Liver (tissue), 9 donors: ENCODE results near the gene COG2. TPM values are rescaled to one million over a fixed set of nuclear protein-coding genes. Genes with fewer than 3 reads are reported as not detected.

Experiments used
- DNase-seq: peaks from one replicate; pipeline ENCODE4 v3.0.0-alpha.2; 2017; ENCODE audit warnings: low spot score
- H3K27ac ChIP-seq, 2 donors: one replicate each; pipeline ENCODE4 v1.7.0; 2013; ENCODE audit warnings: inconsistent platforms in 2 of 2, low read length in 2 of 2, control low read depth in 1 of 2, low read depth in 1 of 2, mild to moderate bottlenecking in 1 of 2
- H3K27me3 ChIP-seq, 4 donors: one replicate each; pipeline versions ENCODE4 v1.6.1 to v1.7.0; 2013; ENCODE audit warnings: low read length in 3 of 4, inconsistent platforms in 1 of 4, mild to moderate bottlenecking in 1 of 4, moderate library complexity in 1 of 4; ENCODE audit not compliant: control insufficient read depth in 4 of 4, insufficient read depth in 4 of 4
- H3K36me3 ChIP-seq, 4 donors: one replicate each; pipeline versions ENCODE4 v1.6.1 to v1.7.0; 2013; ENCODE audit warnings: low read length in 3 of 4, mild to moderate bottlenecking in 3 of 4, low read depth in 1 of 4, moderate library complexity in 1 of 4; ENCODE audit not compliant: control insufficient read depth in 4 of 4, insufficient read depth in 3 of 4
- H3K4me1 ChIP-seq, 4 donors: one replicate each; pipeline versions ENCODE4 v1.6.1 to v1.7.0; 2013; ENCODE audit warnings: low read length in 3 of 4, mild to moderate bottlenecking in 3 of 4, moderate library complexity in 1 of 4; ENCODE audit not compliant: control insufficient read depth in 4 of 4, insufficient read depth in 4 of 4
- H3K4me3 ChIP-seq, 3 donors: one replicate each; pipeline versions ENCODE4 v1.6.1 to v1.7.0; 2013; ENCODE audit warnings: low read length in 3 of 3, control low read depth in 1 of 3, low read depth in 1 of 3, mild to moderate bottlenecking in 1 of 3
- H3K9ac ChIP-seq, 2 donors: one replicate each; pipeline ENCODE4 v1.7.0; 2013; ENCODE audit warnings: low read length in 2 of 2, mild to moderate bottlenecking in 2 of 2, moderate library complexity in 2 of 2, control low read depth in 1 of 2, low read depth in 1 of 2
- H3K9me3 ChIP-seq, 4 donors: one replicate each; pipeline versions ENCODE4 v1.6.1 to v1.7.0; 2013; ENCODE audit warnings: low read length in 3 of 4; ENCODE audit not compliant: control insufficient read depth in 4 of 4
- CTCF ChIP-seq: fragments of 150-350 bp; IDR thresholded peaks from 2 replicates; pipeline ENCODE4 v1.5.1; 2017; ENCODE audit warnings: improper control_type of control experiment, low read depth, low read length; ENCODE audit not compliant: missing input control
- EGR1 ChIP-seq, 2 donors: IDR thresholded peaks; 2 replicates each; pipeline ENCODE4 v1.6.1; 2016 to 2018; ENCODE audit warnings: antibody characterized with exemption in 2 of 2, low read depth in 2 of 2
- FOXA1 ChIP-seq: IDR thresholded peaks from 2 replicates; pipeline ENCODE4 v1.6.1; 2016; ENCODE audit warnings: antibody characterized with exemption
- FOXA2 ChIP-seq: IDR thresholded peaks from 2 replicates; pipeline ENCODE4 v1.6.1; 2016; ENCODE audit warnings: antibody characterized with exemption
- GABPA ChIP-seq, 2 donors: IDR thresholded peaks in 1 of 2; conservative IDR thresholded peaks in 1 of 2; 2 replicates each; pipeline ENCODE4 v1.6.1; 2016; ENCODE audit warnings: antibody characterized with exemption in 2 of 2, mild to moderate bottlenecking in 1 of 2, moderate library complexity in 1 of 2
- HNF4A ChIP-seq, 2 donors: conservative IDR thresholded peaks; 2 replicates each; pipeline ENCODE4 v1.6.1; 2016; ENCODE audit warnings: antibody characterized with exemption in 2 of 2, mild to moderate bottlenecking in 2 of 2
- HNF4G ChIP-seq: IDR thresholded peaks from 2 replicates; pipeline ENCODE4 v1.6.1; 2016; ENCODE audit warnings: antibody characterized with exemption
- JUND ChIP-seq, 2 donors: IDR thresholded peaks; 2 replicates each; pipeline ENCODE4 v1.6.1; 2016; ENCODE audit warnings: antibody characterized with exemption in 2 of 2
- NR2F2 ChIP-seq: IDR thresholded peaks from 2 replicates; pipeline ENCODE4 v1.6.1; 2016; ENCODE audit warnings: antibody characterized with exemption
- RAD21 ChIP-seq, 2 donors: IDR thresholded peaks; 2 replicates each; pipeline ENCODE4 v1.6.1; 2016; ENCODE audit warnings: antibody characterized with exemption in 2 of 2, mild to moderate bottlenecking in 2 of 2
- REST ChIP-seq: IDR thresholded peaks from 2 replicates; pipeline ENCODE4 v1.6.1; 2016; ENCODE audit warnings: antibody characterized with exemption, mild to moderate bottlenecking
- RXRA ChIP-seq, 2 donors: IDR thresholded peaks; 2 replicates each; pipeline ENCODE4 v1.6.1; 2017 to 2018; ENCODE audit warnings: antibody characterized with exemption in 2 of 2, mild to moderate bottlenecking in 1 of 2
- SP1 ChIP-seq: IDR thresholded peaks from 2 replicates; pipeline ENCODE4 v1.6.1; 2018; ENCODE audit warnings: antibody characterized with exemption, mild to moderate bottlenecking
- TAF1 ChIP-seq: conservative IDR thresholded peaks from 2 replicates; pipeline ENCODE4 v1.6.1; 2016; ENCODE audit warnings: antibody characterized with exemption, mild to moderate bottlenecking
- YY1 ChIP-seq: IDR thresholded peaks from 2 replicates; pipeline ENCODE4 v1.6.1; 2016; ENCODE audit warnings: antibody characterized with exemption, mild to moderate bottlenecking
- ZBTB33 ChIP-seq: IDR thresholded peaks from 2 replicates; pipeline ENCODE4 v1.6.1; 2016; ENCODE audit warnings: antibody characterized with exemption
- WGBS: extraction: QIAGEN DNeasy Blood & Tissue Kit; methylation state at CpG from one replicate; pipeline ENCODE4 v1.1.7; 2013; 5-methylcytosine and 5-hydroxymethylcytosine counted together
- polyA plus RNA-seq, 2 donors: library from polyadenylated mRNA; stranded (reverse) in 1 of 2; unstranded in 1 of 2; fragments of 200-250 nt in 1 of 2; fragments of >200 nt in 1 of 2; fragmentation: Nextera tagmentation in 1 of 2; extraction: Ambion mirVana in 1 of 2; gene quantifications; one replicate each; pipeline versions ENCODE4 v1.2.1 to v1.2.3, GENCODE V29; 2013 to 2015
- total RNA-seq, 2 donors: library from RNA; depleted of rRNA; stranded (reverse); fragments of >200 nt; gene quantifications; one replicate each; pipeline ENCODE4 v1.2.3, GENCODE V29; 2014
- donor health status: healthy.
- donor health status: healthy.
- donor health status: healthy.
- donor health status: healthy.
- donor health status: healthy.

The COG2 gene
- total and polyA plus RNA-seq, 4 donors: 6.4 to 16.1 (median 14.3) TPM

- Histone ChIP-seq H3K9me3 (no peaks in the 10 kb centered on the region), H3K27me3 (no peaks in the 10 kb centered on the region), H3K4me3 (no peak overlapping the region), H3K9ac (no peak overlapping the region), H3K27ac (no peak overlapping the region), H3K4me1 (no peaks in the 10 kb centered on the region), H3K36me3 (no peaks in the 10 kb centered on the region)
- no peak for DNase-seq
- 81% methylated on average over 1 of the region's 1 CpG for WGBS
- TF ChIP-seq YY1 (no peak), HNF4G (no peak), HNF4A (conservative IDR thresholded peaks at IDR 0.05) (no peak), REST (no peak), JUND (IDR thresholded peaks at IDR 0.05) (no peak), FOXA2 (no peak), EGR1 (IDR thresholded peaks at IDR 0.05; ENCODE audit: low read depth in 2 of 2) (no peak), NR2F2 (no peak)
Observed at GRCh38 chr1:230631477-230631876, 10.8 kb upstream of the COG2 start.

GRCh38 chr1:230632273-230632873 lies 9.9 kb upstream of the COG2 start:
- H3K27me3 ChIP-seq: no peaks in the 10 kb centered on the region
- H3K36me3 ChIP-seq: no peaks in the 10 kb centered on the region
- H3K9me3 ChIP-seq: no peaks in the 10 kb centered on the region
- H3K4me1 ChIP-seq: no peaks in the 10 kb centered on the region
- no peak overlapping the region for H3K4me3 ChIP-seq
- H3K27ac ChIP-seq: no peak overlapping the region
- H3K9ac ChIP-seq: no peak overlapping the region
- 58% methylated on average over 4 of the region's 4 CpGs for WGBS
- no peak for DNase-seq
- TF ChIP-seq GABPA (IDR thresholded peaks at IDR 0.05 in 1 of 2, conservative IDR thresholded peaks at IDR 0.05 in 1 of 2) (no peak), FOXA2 (no peak), FOXA1 (no peak), CTCF (peak; percentile 88), RAD21 (IDR thresholded peaks at IDR 0.05) (peak; percentile 95 to 98), NR2F2 (no peak), HNF4A (conservative IDR thresholded peaks at IDR 0.05) (peak in 1 of 2 donors; percentile 11), RXRA (IDR thresholded peaks at IDR 0.05) (peak in 1 of 2 donors; percentile 36), ZBTB33 (no peak), TAF1 (no peak), SP1 (no peak), EGR1 (IDR thresholded peaks at IDR 0.05; ENCODE audit: low read depth in 2 of 2) (no peak), JUND (IDR thresholded peaks at IDR 0.05) (no peak)
